ENCODE data around the gene FBXO39.
"Not testable (repeated sequence)": the region's sequence is repeated elsewhere in the genome, so short reads cannot be mapped to it uniquely, and the experiment has no call there.

FBXO39 gene

DNA sequence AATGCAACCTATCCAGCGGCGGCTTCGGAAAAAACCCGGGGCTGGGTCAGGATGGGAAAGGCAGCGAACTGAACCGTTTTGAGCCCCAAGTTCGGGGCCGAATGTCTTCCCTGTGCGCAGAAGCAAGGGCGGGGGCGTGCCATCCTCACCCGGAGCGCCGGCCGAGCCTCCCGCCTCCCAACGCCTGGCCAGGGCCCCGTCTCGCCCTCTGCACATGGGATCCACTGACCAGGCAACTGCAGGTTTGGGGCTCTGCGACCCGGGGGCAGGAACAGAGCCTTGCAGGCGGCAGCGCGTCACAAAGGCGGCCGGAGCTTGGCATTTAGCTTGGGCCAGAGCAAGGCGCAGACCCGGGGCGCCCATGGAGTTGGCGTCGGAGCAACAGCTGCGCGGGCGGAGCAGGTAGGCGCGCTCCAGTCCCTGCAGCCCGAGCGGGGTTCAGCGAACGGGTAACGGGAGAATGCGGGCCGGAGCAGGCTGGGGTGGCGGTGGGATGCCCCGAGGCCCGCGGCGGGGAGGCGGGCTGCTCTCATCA is at the start of gene FBXO39:
TSS of gene FBXO39 (plus strand) at position 345 of the 535 bp plus-strand sequence. CDS start 3,654 bp downstream, outside the sequence.
- DNase-seq (ENCODE audit: low read depth in 2 of 2) = no peak

DNA sequence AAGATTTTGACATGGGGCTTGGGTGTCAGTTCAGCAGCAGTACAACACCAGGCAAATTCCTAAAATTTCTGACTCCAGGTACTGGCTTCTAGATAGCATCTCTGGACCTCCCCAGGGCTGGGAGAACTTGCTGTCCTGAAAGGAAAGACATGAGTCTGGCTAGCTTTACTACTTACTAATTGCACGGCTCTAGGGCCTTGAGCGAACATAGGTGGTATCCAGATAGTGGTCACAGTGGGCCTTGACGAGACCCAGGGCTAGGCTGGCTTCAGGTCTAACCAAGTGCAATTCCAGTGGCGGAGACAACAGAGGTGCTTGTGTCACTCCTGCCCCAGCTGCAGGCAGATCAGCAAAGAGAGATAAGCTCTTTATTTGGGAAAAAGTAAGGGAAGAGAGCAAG is 46.5 kb upstream of the FBXO39 start:
- no peak for DNase-seq (ENCODE audit: low read depth in 2 of 2)

GRCh38 chr17:6746665-6747064 is 29.4 kb upstream of the FBXO39 start:
- not testable (repeated sequence) for DNase-seq (ENCODE audit: low read depth in 2 of 2)

DNA sequence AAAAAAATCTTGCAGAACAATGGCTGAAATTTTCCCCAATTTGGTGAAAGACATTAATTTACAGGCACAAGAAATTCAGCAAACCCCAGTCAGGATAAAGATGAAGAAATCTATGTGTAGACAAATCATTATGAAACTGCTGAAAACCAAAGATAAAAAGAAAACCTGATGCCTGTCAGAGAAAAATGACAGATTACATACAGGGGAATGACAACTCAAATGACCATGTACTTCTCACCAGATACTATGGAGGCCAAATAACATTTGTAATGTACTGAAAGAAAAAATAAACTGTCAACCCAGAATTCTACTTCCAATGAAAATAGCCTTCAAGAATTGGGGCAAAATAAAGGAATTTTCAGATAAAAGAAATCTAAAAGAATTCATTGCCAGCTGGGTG is 27.4 kb upstream of the FBXO39 start:
- no peak for DNase-seq (ENCODE audit: low read depth in 2 of 2)

DNA sequence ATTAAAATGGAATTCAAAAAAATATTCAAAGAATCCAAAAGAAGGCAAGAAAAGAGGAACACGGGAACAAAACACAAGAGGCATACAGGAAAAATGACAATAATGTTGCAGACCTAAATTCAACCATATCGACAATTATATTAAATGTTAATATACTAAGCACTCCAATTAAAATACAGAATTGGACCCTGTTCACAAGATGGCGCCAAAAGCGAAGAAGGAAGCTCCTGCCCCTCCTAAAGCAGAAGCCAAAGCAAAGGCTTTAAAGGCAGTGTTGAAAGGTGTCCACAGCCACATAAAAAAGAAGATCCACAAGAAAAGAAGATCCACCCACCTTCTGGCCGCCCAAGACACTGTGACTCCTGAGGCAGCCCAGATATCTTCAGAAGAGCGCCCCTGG is 26.5 kb upstream of the FBXO39 start:
- DNase-seq (ENCODE audit: low read depth in 2 of 2) = no peak

GRCh38 chr17:6752068-6752909 is 23.7 kb upstream of the FBXO39 start:
- DNase-seq (ENCODE audit: low read depth in 2 of 2) = no peak

GRCh38 chr17:6753006-6753445 is 23.0 kb upstream of the FBXO39 start:
- DNase-seq (ENCODE audit: low read depth in 2 of 2) = peak in 1 of 2 donors; percentile 28

- no peak for DNase-seq (ENCODE audit: low read depth in 2 of 2)
Measured at GRCh38 chr17:6753546-6753945, 22.5 kb upstream of the FBXO39 start.

- DNase-seq (ENCODE audit: low read depth in 2 of 2) = no peak
Measured at GRCh38 chr17:6755281-6755680, 20.7 kb upstream of the FBXO39 start.

DNA sequence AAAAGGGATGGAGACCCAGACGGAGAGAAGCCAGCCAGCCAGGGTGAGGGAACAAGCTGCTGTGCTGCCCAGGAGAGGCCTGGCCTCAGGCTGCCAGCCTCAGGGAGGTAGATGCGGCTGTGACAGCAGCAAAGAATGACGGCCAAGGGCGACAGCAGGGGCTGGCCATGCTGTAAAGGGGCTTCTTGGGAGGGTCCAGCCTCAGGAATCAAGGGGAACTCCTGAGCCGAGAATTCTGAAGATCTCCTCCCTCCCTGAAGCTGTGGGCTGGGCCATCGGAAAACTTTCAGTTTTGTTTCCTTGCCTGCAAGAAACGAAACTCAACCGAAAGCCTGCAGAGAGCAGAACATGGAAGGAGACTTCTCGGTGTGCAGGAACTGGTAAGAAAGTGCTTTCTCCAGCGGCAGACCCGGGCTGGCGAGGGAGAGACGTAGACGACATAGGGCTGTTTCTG is 20.3 kb upstream of the FBXO39 start, which contains the start of gene XAF1:
TSS of gene XAF1 (plus strand) at position 316 of the 454 bp plus-strand sequence. CDS start at position 349, 33 bp downstream.
- peak in 1 of 2 donors; percentile 17 for DNase-seq (ENCODE audit: low read depth in 2 of 2)

- no peak for DNase-seq (ENCODE audit: low read depth in 2 of 2)
Measured at GRCh38 chr17:6756425-6757031, 19.5 kb upstream of the FBXO39 start.

GRCh38 chr17:6757747-6758146 is 18.3 kb upstream of the FBXO39 start:
- DNase-seq (ENCODE audit: low read depth in 2 of 2) = no peak

DNA sequence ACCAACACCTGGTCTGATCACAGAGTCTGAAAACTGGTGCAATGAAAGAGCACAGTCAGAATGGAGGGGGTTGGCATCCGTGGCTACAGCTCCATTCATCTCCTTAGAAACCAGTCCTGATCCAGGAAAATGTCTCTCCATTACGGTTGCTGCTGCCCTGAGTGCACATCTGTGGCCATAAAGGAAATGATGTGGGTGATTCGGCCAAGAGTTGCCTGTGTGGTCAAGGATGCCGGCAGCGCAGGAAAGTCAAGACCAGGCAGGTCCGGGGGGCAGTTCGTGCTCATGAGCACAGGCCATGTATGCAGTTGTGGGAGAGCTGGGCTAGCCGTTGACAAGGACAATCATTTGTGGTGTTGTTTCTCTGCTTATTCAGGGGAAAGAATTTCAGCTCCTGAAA is 14.2 kb upstream of the FBXO39 start:
- no peak for DNase-seq (ENCODE audit: low read depth in 2 of 2)

DNA sequence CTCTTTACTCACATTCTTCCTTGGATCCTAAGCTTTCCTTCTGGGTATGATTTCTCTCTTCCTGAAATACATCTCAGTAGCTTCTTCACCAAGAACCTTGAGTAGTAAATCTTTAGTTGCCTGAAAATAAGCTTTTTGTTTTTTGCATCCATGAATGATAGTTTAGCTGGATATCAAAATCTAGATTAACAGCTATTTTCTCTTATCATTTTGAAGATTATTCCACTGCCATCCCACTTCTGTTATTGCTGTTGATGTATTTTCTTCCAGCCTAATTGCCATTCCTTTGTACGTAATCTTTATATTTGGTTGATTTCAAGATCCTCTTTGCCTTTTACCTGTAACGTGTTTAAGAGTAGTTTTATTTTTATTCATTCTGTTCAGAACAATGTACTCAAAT is 7.6 kb upstream of the FBXO39 start:
- no peak for DNase-seq (ENCODE audit: low read depth in 2 of 2)

DNA sequence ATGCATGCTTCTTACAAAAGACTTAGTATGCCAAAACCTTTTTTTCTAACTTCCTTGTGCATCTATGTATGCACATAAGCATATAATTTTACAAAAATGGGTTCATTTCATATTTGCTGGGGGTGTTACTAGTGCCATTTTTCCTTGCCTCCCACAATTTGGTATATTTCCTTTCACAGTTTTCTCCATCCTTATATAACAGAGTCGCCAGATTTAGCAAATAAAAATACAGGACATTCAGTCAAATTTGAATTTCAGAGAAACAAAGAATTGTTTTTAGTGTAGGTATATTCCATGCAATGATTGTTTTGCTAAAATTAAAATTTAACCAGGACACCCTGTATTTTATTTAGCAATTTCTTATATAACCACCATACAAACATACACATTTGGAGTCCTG is 4.0 kb upstream of the FBXO39 start:
- DNase-seq (ENCODE audit: low read depth in 2 of 2) = no peak

DNA sequence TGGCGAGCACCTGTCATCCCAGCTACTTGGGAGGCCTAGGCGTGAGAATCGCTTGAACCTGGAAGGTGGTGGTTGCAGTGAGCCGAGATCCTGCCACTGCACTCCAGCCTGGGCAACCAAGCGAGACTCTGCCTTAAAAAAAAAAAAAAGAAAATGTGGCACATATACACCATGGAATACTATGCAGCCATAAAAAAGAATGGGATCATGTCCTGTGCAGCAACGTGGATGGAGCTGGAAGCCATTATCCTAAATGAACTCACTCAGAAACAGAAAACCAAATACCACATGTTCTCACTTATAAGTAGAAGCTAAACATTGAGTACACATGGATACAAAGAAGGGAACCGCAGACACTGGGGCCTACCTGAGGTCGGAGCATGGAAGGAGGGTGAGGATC is 1.1 kb upstream of the FBXO39 start:
- not testable (repeated sequence) for DNase-seq (ENCODE audit: low read depth in 2 of 2)

- no peak for DNase-seq (ENCODE audit: low read depth in 2 of 2)
Measured at GRCh38 chr17:6779411-6779810, 3.4 kb downstream of the FBXO39 start.

GRCh38 chr17:6780001-6780400 is 4.0 kb downstream of the FBXO39 start:
- DNase-seq (ENCODE audit: low read depth in 2 of 2) = no peak

DNA sequence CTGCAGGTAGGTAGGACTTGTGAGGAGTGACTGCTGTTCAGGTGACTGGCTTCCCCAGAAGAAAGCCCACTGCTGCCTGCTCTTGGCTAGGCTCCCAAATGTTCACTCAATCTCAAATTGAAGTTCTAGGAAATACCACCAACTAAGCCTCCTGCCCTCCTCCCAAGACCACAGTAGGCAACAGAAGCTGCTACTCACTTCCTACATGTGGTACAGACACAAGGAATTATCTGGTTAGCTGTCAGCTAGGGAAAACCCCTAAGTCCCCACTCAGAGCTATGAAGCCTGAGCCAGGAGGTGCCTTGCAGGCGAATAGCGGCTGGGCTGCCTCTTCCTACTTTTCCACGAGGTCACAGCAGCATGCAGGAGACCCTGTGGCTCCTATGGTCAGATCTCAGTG is 4.9 kb downstream of the FBXO39 start:
- no peak for DNase-seq (ENCODE audit: low read depth in 2 of 2)

DNA sequence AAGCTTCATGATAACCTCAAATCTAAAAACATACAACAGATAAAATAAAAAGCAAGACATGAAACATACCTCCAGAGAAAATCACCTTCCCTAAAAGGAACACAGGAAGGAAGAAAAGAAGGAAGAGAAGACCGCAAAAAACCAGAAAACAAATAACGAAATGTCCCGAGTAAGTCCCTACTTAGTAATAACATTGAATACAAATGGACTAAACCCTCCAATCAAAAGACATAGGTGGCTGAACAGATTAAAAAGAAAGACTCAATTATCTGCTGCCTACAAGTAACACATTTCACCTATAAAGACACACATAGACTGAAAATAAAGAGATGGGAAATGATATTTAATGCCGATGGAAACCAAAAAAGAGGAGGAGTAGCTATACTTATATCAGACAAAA is 6.2 kb downstream of the FBXO39 start:
- no peak for DNase-seq (ENCODE audit: low read depth in 2 of 2)

DNA sequence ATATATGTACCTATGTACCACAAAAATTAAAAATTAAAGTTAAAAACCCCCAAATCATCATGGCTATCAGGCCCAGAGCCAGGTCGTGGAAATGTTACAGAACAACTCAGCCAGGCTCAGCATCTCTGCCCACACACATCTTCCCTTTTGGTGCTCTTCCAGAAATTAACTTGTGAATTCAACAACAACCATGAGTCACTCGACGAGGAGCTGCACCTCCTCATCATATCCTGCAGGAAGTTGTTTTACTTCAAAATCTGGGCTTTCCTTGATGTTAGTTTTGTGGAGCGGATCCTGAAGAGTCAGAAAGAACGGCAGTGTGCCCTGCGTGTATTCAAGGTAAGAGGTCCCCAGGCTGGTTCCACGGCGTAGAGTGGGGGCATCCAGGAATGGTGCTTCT is 10.6 kb downstream of the FBXO39 start:
- DNase-seq (ENCODE audit: low read depth in 2 of 2) = no peak

- no peak for DNase-seq (ENCODE audit: low read depth in 2 of 2)
Measured at GRCh38 chr17:6787081-6787693, 11.2 kb downstream of the FBXO39 start.
